Fibroblast of peridontal ligament (primary cell): ENCODE measurements around the gene ESR1.
A peak's percentile ranks its signal among the peaks of the same experiment; 100 is the strongest.
"Not testable (repeated sequence)": the region's sequence is repeated elsewhere in the genome, so short reads cannot be mapped to it uniquely, and the experiment has no call there.

ENCODE experiments used
- DNase-seq: peaks from one replicate; pipeline ENCODE4 v3.0.0-alpha.2; 2010; ENCODE audit errors: extremely low read depth

Gene ESR1

GRCh38 chr6:152130441-152130840 lies 323.0 kb downstream of the ESR1 start:
- DNase-seq, result peak; percentile 14

GRCh38 chr6:152135755-152136448 lies 328.4 kb downstream of the ESR1 start:
- no peak for DNase-seq

- no peak for DNase-seq
These were observed 329.0 kb downstream of the ESR1 start for GRCh38 chr6:152136449-152136825.

- not testable (repeated sequence) for DNase-seq
These were observed 330.9 kb downstream of the ESR1 start for GRCh38 chr6:152138344-152138743.

GRCh38 chr6:152142105-152142504 lies 334.6 kb downstream of the ESR1 start:
- DNase-seq, result peak; percentile 62

DNA sequence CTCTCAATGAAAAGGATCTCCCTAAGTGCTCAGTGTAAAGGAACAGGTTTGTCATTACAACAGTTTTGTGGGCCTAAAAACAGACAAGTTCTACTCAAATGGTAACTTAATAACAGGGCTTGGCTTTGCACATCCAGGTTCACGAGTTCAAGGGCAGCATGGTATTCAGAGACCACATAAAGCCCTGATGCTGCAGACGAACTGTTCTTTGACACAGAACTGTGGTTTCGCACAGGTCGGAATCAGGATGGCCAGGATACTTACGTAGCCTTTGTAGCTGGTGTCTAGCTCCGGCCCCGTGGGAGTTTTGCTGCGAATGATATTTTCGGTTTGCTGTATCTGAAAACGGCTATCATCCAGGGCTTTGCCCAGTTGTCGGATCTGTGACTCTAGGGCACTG lies 335.9 kb downstream of the ESR1 start:
- no peak for DNase-seq

DNA sequence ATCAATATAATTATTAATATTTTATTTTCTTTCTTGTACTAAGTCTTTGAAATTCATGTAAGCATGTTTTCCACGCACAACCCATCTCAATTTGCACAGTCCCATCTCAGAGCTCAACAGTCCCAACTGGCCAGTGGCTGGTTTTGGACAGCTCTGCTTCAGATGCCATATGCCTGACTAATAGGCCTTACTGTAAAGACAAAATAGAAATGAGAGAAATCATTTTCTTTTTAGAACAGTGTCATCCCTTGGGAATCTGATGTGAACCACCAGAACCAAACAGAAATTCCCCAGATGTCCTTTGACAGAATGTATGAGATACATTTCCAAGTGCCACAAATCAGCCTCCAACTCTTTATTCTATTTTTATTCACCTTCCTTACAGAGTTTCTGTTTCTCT lies 338.9 kb downstream of the ESR1 start:
- peak; percentile 81 for DNase-seq

DNA sequence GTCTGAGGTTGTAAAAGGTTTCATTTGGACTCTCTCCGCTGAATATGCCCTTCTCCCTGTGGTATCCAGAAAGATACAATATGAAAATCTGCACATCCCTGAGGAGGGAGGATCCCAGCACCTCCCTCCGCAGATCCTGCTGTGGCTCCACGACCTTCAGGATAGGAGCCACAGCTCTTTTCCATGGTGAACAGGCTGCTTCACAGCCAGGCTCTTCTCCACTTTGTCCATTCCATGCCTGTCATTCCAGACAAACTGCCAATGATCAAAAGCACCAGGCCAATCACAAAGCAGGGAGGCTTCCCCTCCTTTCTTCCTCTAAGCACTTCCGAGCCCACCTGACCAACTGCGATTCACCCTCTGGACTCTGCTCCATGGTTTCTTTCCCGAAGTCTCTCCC lies 339.8 kb downstream of the ESR1 start:
- DNase-seq, result no peak

DNA sequence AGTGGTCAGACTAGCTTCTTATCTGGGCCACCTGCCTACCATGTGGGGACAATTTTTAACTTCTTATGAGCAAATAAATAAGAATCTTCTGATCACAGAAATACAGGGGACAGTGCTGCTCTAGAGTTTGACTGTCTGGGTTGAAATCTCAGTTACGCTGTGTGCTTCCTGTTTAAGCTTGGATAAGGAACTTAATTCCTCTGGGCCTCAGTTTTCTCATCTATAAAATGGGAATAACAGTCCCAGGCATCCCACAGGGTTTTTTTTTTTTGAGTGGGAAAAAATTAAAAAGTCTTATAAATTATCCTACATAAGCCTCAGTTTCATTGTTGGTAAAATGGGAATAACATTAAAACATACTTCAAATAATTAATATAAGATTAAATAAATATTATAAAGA lies 340.9 kb downstream of the ESR1 start:
- DNase-seq, result no peak

- peak; percentile 62 for DNase-seq
These were observed 342.7 kb downstream of the ESR1 start for GRCh38 chr6:152150196-152150595.

DNA sequence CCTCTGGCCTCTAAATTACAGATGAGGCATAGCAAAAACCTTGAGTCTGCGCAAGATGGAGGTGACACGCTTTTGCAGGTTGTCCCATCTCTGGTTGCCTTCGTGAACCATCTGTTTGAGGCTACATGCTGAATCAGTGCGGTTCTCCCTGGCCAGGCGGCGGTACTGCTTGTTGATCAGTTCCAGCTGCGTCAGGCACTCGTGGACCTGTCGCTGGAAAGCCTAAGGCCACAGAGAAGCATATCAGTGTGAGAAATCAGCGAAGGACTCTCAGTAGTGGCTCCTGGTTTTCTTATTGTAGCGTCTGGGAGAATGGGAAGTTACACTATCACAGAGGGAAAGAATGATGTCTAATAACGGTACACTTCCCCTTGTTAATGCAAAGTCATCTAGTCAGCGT lies 344.4 kb downstream of the ESR1 start:
- DNase-seq, result no peak

DNA sequence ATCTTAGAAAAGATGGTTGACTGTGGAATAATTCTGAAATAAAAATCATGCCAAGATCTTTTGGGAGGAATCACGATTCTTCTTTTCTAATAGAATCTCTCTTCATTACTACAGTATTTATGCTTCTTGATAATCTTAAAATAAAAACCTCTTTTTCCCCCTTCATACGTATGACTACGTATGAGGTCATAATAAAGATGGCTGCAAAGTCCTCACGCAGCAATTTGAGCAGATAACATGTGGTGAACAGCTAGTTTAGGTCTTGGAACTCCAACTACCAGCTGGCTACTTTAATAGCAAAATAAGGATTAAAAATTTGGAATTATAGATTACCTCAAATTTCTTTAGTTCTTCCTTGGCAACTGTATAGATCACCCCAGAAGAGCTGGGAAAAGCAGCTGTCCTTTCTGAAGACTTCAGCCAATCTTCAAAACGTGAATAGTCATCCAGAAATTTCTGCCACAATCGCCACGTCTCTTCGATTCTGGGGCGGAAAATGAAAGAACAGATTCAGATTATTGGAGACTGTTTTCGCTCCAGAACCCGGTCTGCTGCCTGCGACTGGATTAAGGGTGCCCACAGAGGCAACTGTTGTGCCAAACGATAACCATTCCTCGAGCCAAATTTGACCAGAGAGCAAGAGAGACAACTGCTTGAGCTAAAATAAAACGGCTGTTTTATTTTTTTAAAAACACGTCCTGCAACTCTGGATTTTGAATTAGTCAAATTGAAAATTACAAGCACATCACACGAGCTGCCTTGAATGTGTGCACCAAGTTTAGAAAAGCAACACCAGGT lies 347.3 kb downstream of the ESR1 start:
- DNase-seq, result no peak

DNA sequence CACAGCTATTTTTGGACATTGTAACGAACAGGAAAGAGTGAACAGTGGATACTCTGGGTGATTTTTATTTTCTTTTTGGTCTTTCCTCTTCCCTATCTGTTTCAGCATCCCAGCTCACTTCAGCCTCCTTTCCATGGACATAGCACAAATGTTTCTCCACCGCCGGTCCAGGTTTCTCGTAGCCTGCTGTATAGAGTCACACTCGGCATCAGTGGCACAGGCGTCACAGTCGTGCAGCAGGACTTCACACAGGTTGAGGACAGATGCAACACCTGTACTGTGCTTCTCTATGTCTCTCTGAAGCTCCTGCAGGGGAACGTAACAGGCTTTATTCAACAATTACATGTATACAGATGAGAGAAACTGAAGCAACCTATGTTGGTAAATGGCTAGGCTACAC lies 348.3 kb downstream of the ESR1 start:
- DNase-seq, result no peak

DNA sequence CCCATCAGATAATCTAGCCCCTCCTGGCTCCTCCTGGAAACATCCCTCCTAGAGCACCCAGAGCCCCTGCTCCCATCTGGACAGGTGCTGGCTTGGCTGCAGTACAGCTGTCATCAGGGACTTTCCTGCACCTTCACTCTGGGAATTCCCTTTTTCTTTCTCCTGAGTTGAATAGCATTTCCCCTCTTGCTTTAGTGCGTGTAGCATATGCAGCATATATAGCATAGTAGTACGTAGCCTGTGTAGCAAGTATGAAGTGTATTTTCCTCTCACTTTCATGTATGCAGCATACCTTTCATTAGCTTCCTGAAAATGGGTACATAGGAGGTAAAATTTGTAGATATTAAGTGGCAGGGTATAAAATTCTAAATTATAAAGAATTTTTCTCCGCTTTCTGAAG lies 352.9 kb downstream of the ESR1 start:
- no peak for DNase-seq

DNA sequence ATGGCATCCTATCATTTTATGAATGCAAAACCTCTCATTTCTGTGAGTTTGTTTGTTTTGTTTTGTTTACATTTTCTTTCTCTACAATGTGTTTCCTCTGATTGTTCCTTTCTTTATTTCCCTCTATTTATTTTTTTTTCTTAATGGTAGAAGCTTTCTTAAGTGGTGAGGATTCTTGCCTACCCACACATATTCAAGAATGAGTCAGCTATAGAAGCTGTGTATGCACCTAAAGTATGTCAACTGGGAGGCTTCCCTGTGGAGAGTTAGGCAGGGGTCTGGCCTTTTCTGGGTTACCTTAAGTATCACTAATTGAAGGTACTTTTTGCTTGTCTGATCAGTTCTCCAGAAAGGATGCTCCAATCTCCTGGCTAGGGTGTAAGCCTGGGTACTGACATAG lies 354.0 kb downstream of the ESR1 start:
- DNase-seq, result peak; percentile 49

DNA sequence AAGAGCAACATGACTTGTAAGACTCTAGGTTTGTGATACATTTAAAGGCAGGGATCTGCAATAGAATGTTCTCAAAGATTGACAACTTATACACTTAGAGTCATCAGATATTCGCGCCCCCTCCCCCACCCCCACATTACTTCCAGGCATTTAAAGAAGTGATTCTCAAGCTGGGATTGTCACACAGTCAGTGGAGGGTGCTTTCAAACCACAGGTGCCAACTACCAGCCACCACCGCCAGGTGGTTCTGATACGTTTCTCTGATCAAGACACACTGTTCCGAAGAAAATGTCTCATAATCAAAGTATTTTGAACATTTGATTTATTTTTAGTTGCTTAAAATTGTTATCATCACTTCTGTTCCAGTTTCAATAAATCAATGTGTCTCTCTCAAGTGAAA lies 357.5 kb downstream of the ESR1 start:
- DNase-seq, result no peak

GRCh38 chr6:152166497-152166896 lies 359.0 kb downstream of the ESR1 start:
- DNase-seq, result no peak

GRCh38 chr6:152166897-152167296 lies 359.4 kb downstream of the ESR1 start:
- DNase-seq, result no peak

- DNase-seq, result no peak
These were observed 360.4 kb downstream of the ESR1 start for GRCh38 chr6:152167641-152168603.

- no peak for DNase-seq
These were observed 362.8 kb downstream of the ESR1 start for GRCh38 chr6:152170313-152170701.

DNA sequence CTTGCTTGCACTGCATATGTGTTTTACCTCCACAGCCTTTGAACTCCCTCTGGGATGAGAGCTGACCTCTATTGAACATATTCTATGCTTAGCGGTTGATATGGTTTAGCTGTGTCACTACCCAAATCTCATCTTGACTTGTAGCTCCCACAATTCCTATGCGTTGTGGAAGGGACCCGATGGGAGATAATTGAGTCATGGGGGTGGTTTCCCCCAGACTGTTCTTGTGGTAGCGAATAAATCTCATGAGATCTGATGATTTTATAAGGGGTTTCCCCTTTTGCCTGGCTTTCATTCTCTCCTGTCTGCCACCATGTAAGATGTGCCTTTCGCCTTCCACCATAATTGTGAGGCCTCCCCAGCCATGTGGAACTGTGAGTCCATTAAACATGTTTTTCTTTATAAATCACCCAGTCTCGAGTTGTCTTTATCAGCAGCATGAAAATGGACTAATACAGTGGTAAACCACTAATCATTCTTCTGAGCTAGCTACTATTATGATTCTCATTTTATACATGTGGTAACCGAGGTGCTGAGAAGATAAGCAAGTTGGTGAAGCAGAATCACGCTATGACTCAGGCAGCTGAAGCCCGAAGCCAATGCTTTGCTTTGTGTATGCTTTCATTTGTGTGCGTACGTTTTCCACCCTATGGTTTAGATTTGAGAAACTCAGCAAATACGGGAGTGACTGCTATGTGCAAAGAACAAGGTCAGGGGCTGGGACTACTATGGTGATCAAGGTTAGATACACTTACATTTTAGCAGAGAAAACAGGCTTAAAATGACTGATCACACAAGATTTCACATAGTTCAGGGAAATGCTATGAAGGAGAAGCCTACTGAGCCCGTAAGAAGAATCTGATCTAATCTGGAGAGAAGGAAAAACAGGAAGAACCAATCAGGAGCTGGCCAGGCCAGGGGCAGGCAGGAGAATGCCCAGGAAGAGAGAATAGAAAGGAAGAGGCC lies 363.5 kb downstream of the ESR1 start:
- peak; percentile 61 for DNase-seq
